ENCODE measurements around the gene CBFB. TPM values are rescaled to one million over a fixed set of nuclear protein-coding genes. Genes with fewer than 3 reads are reported as not detected.
"Not testable (repeated sequence)": the region's sequence is repeated elsewhere in the genome, so short reads cannot be mapped to it uniquely, and the experiment has no call there.

Gene CBFB
- total and polyA plus RNA-seq, 2 donors: 19.3 to 62.5 TPM

DNA sequence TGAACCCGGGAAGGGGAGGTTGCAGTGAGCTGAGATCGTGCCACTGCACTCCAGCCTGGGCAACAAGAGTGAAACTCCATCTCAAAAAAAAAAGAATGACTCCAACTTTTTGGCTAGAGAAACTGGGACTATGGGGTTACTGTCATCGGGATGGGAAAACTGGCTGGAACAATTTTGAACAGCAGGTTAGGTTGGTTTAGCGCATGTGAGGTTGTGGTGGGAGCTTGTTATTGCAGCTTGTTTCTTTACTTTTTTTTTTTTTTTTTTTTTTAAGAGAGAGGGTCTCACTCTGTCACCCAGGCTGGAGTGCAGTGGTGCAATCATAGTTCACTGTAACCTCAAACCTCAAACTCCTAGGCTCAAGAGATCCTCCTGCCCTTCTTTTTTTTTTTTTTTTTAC is 12.6 kb downstream of the CBFB start:
- not testable (repeated sequence) for H3K4me3 ChIP-seq (ENCODE audit: low read depth, low read length); H3K4me1 ChIP-seq (ENCODE audit: insufficient read depth); H3K36me3 ChIP-seq (ENCODE audit: insufficient read depth); DNase-seq (ENCODE audit: extremely low spot score); H3K27ac ChIP-seq (ENCODE audit: low read depth)
- 88% methylated on average over 4 of the region's 4 CpGs for WGBS

DNA sequence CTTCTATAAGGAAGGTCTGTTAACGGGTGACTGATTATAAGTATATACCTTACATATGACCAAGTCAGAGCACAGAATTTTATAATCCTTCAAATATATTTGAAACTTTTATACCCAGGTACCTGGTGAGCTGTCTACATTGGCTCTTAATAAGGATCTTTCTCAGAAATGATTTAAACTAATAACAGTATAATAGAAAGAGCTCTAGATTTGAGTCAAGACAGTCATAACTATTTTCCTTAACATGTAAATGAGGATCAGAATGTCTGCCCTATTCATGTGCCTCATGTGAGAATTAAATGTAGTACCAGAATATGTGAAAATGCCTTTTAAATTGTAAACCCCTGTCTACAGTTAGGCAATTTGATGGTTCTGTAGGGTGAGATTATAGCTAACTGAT is 14.5 kb downstream of the CBFB start:
- H3K27ac ChIP-seq (ENCODE audit: low read depth): no peak overlapping the region
- WGBS: 97% methylated on average over 1 of the region's 1 CpG
- H3K36me3 ChIP-seq (ENCODE audit: insufficient read depth): no peaks in the 10 kb centered on the region
- no peak for DNase-seq (ENCODE audit: extremely low spot score)
- H3K4me1 ChIP-seq (ENCODE audit: insufficient read depth): no peaks in the 10 kb centered on the region
- H3K4me3 ChIP-seq (ENCODE audit: low read depth, low read length): no peak overlapping the region

DNA sequence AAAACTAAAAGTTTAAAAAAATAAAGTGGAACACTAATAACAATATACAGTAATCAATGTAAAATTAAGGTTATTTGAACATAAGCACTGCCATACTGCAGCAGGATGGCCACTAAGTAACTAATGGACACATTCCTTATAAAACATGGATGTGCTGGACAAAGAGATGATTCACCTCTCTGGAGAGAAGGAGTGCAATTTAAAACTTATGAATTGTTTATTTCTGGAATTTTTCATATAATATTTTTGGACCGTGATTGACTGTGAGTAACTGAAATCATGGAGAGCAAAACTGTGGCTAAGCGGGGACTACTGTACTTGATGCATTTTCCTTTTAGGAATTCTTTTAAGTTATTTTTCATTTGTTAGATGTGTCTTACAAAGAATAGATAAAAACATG is 21.8 kb downstream of the CBFB start:
- Histone ChIP-seq H3K4me3 (ENCODE audit: low read depth, low read length) (no peak overlapping the region), H3K4me1 (ENCODE audit: insufficient read depth) (no peaks in the 10 kb centered on the region), H3K36me3 (ENCODE audit: insufficient read depth) (no peaks in the 10 kb centered on the region), H3K27ac (ENCODE audit: low read depth) (no peak overlapping the region)
- 86% methylated on average over 2 of the region's 2 CpGs for WGBS
- DNase-seq (ENCODE audit: extremely low spot score): no peak

DNA sequence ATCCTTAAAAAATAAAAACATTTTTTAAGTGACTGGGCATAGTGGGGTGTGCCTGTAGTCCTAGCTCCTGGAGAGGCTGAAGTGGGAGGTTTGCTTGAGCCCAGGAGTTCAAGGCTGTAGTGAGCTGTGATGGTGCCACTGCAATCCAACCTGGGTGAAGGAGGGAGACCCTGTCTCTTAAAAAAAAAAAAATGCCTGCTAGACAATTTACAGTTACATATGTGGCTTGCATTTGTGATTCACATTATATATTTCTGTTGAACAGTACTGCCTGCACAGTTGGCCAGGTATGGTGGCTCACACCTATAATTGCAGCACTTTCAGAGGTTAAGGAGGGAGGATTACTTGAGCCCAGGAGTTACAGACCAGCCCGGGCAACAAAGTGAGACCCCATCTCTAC is 23.4 kb downstream of the CBFB start:
- Histone ChIP-seq H3K27ac (ENCODE audit: low read depth) (no peak overlapping the region), H3K4me1 (ENCODE audit: insufficient read depth) (no peaks in the 10 kb centered on the region), H3K36me3 (ENCODE audit: insufficient read depth) (no peaks in the 10 kb centered on the region), H3K4me3 (ENCODE audit: low read depth, low read length) (no peak overlapping the region)
- no peak for DNase-seq (ENCODE audit: extremely low spot score)
- 91% methylated on average over 1 of the region's 1 CpG for WGBS

DNA sequence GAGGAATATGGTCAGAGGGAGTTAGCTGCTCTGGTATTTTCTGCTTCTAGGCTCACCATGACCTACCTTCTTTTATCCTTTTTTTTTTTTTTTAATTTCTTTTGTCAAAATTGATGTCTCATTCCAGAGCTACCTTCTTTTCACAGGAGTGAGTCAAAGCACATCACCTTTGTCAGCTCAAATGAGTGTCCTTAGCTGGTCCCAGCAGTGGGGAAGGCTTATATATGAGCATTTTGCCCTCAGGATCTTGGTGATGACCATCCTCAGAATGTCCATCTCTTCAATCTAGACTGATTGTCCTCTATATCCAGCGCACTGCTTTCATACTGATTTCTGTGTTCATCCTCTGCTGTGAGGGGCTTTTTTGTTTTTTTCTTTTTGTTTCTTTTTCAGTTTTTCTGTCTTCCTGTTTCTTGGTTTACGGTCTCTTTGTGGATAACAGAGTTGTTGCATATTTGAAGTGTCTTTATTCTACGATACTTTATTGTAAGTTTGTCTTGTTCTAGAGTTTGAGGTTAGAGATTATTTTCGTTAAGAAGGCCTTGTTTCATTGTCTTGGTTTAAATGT is 24.9 kb downstream of the CBFB start:
- Histone ChIP-seq H3K36me3 (ENCODE audit: insufficient read depth) (no peaks in the 10 kb centered on the region), H3K27ac (ENCODE audit: low read depth) (no peak overlapping the region), H3K4me3 (ENCODE audit: low read depth, low read length) (no peak overlapping the region), H3K4me1 (ENCODE audit: insufficient read depth) (no peaks in the 10 kb centered on the region)
- DNase-seq (ENCODE audit: extremely low spot score): no peak
- 89% methylated on average over 4 of the region's 4 CpGs for WGBS

DNA sequence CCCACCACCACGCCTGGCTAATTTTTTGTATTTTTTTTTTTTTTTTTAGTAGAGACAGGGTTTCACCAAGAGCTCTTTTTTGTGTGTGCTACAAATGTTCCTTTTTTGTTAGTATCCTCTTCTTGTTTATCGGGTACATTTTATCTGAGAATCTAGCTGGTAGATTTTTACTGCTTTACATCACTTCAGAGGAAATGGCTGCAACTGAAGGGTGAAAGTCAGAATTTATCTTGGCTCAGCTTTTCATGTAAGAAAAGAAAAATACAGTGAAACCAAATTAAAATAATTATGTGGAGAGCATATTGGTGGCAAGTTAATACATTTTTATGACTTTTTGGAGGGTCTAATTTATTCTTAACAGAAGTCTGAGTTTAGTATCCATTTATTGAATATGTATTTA is 26.0 kb downstream of the CBFB start:
- DNase-seq (ENCODE audit: extremely low spot score): no peak
- 97% methylated on average over 2 of the region's 2 CpGs for WGBS
- no peaks in the 10 kb centered on the region for H3K36me3 ChIP-seq (ENCODE audit: insufficient read depth)
- H3K4me1 ChIP-seq (ENCODE audit: insufficient read depth): no peaks in the 10 kb centered on the region
- H3K4me3 ChIP-seq (ENCODE audit: low read depth, low read length): no peak overlapping the region
- H3K27ac ChIP-seq (ENCODE audit: low read depth): no peak overlapping the region

DNA sequence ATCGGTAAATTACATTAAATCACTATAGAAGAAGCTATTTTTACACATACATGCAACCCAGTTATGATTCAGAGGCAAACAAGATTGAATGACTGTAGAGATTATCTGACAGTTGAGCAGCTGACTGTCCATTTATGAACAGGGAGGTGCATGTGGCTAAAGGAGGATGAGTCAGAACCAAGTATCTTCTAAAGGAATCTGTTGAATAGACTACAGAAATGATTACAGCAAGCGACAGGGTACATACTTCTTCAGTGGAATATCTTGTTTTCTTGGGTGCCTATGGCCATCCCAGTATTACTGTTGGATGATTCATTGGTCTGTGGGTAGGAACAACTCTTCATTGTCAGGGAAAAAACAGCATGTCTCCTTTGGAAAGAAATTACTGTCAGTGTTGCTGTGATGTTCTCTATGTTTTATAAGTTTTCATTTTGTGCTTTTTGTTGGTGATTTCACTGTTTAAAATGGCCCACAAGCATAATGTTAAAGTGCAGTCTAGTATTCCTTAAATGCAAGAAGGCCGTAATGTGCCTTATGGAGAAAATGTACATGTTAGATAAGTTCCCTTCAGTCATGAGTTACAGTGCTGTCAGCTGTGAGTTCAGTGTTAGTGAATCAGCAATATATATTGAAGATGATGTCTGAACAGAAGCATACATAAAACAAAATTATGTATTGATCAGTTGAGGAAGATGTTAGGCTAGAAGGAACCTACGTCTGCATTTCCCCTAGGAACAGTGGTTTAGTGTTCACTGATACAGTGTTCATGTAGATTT is 27.0 kb downstream of the CBFB start:
- H3K36me3 ChIP-seq (ENCODE audit: insufficient read depth): no peaks in the 10 kb centered on the region
- WGBS: 85% methylated on average over 4 of the region's 4 CpGs
- H3K4me3 ChIP-seq (ENCODE audit: low read depth, low read length): no peak overlapping the region
- no peak overlapping the region for H3K27ac ChIP-seq (ENCODE audit: low read depth)
- H3K4me1 ChIP-seq (ENCODE audit: insufficient read depth): no peaks in the 10 kb centered on the region
- DNase-seq (ENCODE audit: extremely low spot score): no peak

DNA sequence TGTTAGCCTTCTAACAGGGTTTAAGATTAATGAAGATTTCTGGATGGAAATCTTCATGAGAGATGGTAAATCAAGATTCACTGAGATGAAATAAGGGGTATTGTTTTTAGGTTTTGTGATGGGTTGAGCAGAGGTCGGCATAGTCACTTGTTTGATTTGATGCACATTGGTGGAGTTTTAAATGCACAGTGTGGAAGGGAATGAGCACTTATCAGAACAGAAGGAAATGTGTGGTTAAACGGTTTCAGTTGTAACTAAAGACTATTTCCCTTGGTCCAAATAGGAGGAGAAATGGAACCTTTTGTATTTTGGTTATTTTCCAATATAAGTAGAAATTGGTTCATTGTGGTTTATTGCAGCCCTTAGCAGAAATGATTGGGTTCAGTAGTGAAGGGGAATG is 34.1 kb downstream of the CBFB start:
- no peaks in the 10 kb centered on the region for H3K4me1 ChIP-seq (ENCODE audit: insufficient read depth)
- no peak for DNase-seq (ENCODE audit: extremely low spot score)
- 60% methylated on average over 2 of the region's 2 CpGs for WGBS
- peaks cover 5% of the 10 kb centered on the region for H3K36me3 ChIP-seq (ENCODE audit: insufficient read depth)
- H3K4me3 ChIP-seq (ENCODE audit: low read depth, low read length): no peak overlapping the region
- no peak overlapping the region for H3K27ac ChIP-seq (ENCODE audit: low read depth)

DNA sequence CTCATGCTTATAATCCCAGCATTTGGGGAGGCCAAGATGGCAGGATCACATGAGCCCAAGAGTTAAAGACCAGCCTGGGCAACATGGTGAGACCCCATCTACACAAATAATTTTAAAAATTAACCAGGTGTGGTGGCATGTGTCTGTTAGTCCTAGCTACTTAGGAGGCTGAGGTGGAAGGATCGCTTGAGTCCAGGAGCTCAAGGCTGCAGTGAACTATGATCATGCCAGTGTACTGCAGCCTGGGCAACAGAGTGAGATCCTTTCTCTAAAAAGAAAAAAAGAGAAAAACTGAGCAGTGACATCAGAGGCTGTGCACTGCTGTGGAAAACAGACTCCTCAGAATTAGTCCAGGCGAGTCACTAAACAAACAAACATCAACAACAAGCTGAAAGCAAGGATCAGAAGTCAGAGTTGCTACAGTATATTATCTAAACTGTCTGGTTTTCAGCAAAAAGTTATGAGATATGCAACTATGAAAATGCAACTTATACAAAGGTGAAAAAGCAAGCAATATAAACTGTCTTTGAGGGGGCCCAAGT is 39.3 kb downstream of the CBFB start:
- H3K36me3 ChIP-seq (ENCODE audit: insufficient read depth): peaks cover 10% of the 10 kb centered on the region
- H3K27ac ChIP-seq (ENCODE audit: low read depth): no peak overlapping the region
- DNase-seq (ENCODE audit: extremely low spot score): no peak
- no peak overlapping the region for H3K4me3 ChIP-seq (ENCODE audit: low read depth, low read length)
- WGBS: 95% methylated on average over 2 of the region's 2 CpGs
- no peaks in the 10 kb centered on the region for H3K4me1 ChIP-seq (ENCODE audit: insufficient read depth)

DNA sequence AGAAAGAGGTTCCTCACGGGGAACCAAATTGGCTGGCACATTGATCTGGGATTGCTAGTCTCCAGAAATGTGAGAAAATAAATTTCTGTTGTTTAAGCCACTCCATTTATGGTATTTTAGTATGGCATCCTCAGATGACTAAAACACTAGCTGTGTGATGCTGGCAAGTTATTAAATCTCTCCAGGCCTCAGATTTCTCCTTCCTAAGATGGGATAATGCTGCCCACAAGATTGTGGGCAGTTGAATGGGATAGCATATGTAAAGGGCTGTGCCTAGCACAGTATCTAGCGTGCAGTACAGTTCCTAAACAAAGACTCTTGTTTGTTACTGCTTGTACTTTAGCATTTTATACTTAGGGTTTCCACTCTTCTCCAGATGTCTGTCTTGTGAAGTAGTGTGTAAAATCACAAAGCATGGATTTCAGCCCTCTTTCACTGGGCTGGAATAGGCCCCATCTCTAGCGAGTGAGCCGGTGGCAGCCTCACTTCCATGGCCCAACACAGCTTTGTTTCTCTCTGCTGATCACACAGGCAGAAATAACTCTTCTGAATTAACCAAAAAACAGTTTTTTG is 42.6 kb downstream of the CBFB start:
- Histone ChIP-seq H3K27ac (ENCODE audit: low read depth) (no peak overlapping the region), H3K36me3 (ENCODE audit: insufficient read depth) (peaks cover 10% of the 10 kb centered on the region), H3K4me3 (ENCODE audit: low read depth, low read length) (no peak overlapping the region), H3K4me1 (ENCODE audit: insufficient read depth) (no peaks in the 10 kb centered on the region)
- DNase-seq (ENCODE audit: extremely low spot score): no peak
- 86% methylated on average over 4 of the region's 4 CpGs for WGBS

DNA sequence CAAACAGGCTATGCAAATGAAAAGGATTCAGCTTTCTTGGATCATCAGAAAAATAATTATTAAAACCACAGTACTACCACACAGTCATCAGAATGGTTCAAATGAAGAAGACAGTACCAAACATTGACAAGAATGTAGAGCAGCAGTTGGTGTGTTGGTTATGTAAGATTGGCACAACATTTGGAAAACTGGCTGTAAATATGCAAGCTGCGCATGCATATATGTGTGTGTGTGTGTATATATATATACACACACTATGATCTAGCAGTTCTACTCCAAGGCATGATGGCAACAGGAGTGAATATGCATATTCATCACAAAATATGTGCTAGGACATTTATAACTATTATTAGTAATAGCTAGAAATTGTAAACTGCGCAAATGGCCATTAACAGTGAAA is 46.4 kb downstream of the CBFB start:
- no peak overlapping the region for H3K4me3 ChIP-seq (ENCODE audit: low read depth, low read length)
- WGBS: 96% methylated on average over 2 of the region's 2 CpGs
- peaks cover 2% of the 10 kb centered on the region for H3K36me3 ChIP-seq (ENCODE audit: insufficient read depth)
- no peaks in the 10 kb centered on the region for H3K4me1 ChIP-seq (ENCODE audit: insufficient read depth)
- no peak for DNase-seq (ENCODE audit: extremely low spot score)
- no peak overlapping the region for H3K27ac ChIP-seq (ENCODE audit: low read depth)

DNA sequence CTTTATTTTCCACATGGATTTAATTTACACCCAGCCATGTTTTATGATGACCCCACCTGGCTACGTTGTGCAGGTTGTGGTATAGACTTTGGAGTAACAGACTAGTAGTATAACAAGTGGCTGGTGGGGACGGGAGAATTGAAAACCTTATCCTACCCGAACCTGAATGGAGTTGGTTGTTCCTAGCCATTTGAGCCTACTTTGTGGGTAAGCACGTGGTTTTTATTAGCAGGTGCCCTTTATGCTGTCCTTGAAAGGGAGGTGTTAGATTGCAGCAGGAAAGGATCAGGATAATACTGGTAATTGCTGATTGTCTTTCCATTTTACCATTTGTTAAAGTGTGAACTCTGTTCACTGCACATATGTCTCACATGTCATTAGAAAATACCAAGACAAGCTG is 48.9 kb downstream of the CBFB start:
- H3K27ac ChIP-seq (ENCODE audit: low read depth): no peak overlapping the region
- DNase-seq (ENCODE audit: extremely low spot score): no peak
- 80% methylated on average over 4 of the region's 4 CpGs for WGBS
- no peaks in the 10 kb centered on the region for H3K4me1 ChIP-seq (ENCODE audit: insufficient read depth)
- no peak overlapping the region for H3K4me3 ChIP-seq (ENCODE audit: low read depth, low read length)
- H3K36me3 ChIP-seq (ENCODE audit: insufficient read depth): no peaks in the 10 kb centered on the region

DNA sequence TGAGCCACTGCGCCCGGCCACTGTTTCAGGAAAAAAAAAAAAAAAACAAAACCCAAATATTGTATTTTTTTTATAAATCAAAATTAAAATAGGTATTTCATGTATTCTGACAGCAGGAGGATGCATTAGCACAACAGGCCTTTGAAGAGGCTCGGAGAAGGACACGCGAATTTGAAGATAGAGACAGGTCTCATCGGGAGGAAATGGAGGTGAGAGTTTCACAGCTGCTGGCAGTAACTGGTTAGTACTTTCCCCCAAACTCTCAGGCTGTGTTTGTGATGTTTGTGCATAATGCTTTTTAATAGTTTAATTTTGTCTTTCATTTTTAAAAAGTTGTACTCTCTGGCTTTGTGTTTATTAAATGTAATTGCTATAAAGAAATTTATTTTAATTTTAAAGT is 53.2 kb downstream of the CBFB start:
- H3K36me3 ChIP-seq (ENCODE audit: insufficient read depth): no peaks in the 10 kb centered on the region
- no peak overlapping the region for H3K4me3 ChIP-seq (ENCODE audit: low read depth, low read length)
- DNase-seq (ENCODE audit: extremely low spot score): no peak
- WGBS: 91% methylated on average over 6 of the region's 6 CpGs
- H3K4me1 ChIP-seq (ENCODE audit: insufficient read depth): no peaks in the 10 kb centered on the region
- no peak overlapping the region for H3K27ac ChIP-seq (ENCODE audit: low read depth)

DNA sequence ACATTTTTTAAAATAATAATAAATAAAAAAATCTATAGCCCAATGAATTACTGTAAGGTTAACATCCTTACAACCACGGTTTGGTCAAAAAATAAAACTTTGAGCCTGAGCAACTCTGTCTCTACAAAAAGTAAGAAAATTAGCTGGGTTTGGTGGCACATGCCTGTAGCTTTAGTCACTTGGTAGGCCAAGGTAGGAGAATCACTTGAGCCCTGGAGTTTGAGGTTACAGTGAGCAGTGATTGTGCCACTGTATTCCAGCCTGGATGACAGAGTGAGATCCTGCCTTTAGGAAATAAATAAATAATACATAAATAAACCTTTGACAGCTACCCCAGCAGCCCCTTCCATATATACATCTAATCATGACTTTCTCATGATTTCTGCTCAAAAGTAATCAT is 53.9 kb downstream of the CBFB start:
- no peak for DNase-seq (ENCODE audit: extremely low spot score)
- H3K4me1 ChIP-seq (ENCODE audit: insufficient read depth): no peaks in the 10 kb centered on the region
- no peak overlapping the region for H3K27ac ChIP-seq (ENCODE audit: low read depth)
- WGBS: 94% methylated on average over 1 of the region's 1 CpG
- no peaks in the 10 kb centered on the region for H3K36me3 ChIP-seq (ENCODE audit: insufficient read depth)
- H3K4me3 ChIP-seq (ENCODE audit: low read depth, low read length): no peak overlapping the region

Data from urinary bladder (tissue), 4 donors.